GM19397 (cell line): ENCODE measurements around the gene ARHGAP26.
"Not testable (repeated sequence)": the region's sequence is repeated elsewhere in the genome, so short reads cannot be mapped to it uniquely, and the experiment has no call there.

ENCODE experiments used
- ATAC-seq: cut with Tn5 transposase; IDR thresholded peaks from one replicate; pipeline ENCODE4 v1.9.1; 2021; ENCODE audit warnings: mild to moderate bottlenecking, moderate library complexity; ENCODE audit not compliant: unreplicated experiment

The ARHGAP26 gene

GRCh38 chr5:143066556-143067281 is 296.5 kb downstream of the ARHGAP26 start:
- ATAC-seq, result peak; percentile 81

- ATAC-seq, result no peak
Measured at GRCh38 chr5:143068712-143069111, 298.5 kb downstream of the ARHGAP26 start.

GRCh38 chr5:143071927-143072326 is 301.8 kb downstream of the ARHGAP26 start:
- no peak for ATAC-seq

GRCh38 chr5:143072734-143073133 is 302.6 kb downstream of the ARHGAP26 start:
- no peak for ATAC-seq

GRCh38 chr5:143073766-143074165 is 303.6 kb downstream of the ARHGAP26 start:
- ATAC-seq, result no peak

- no peak for ATAC-seq
Measured at GRCh38 chr5:143074414-143074996, 304.3 kb downstream of the ARHGAP26 start.

- no peak for ATAC-seq
Measured at GRCh38 chr5:143076377-143076776, 306.2 kb downstream of the ARHGAP26 start.

- ATAC-seq, result no peak
Measured at GRCh38 chr5:143077453-143078103, 307.4 kb downstream of the ARHGAP26 start.

- no peak for ATAC-seq
Measured at GRCh38 chr5:143078313-143078712, 308.1 kb downstream of the ARHGAP26 start.

GRCh38 chr5:143078971-143079370 is 308.8 kb downstream of the ARHGAP26 start:
- ATAC-seq, result no peak

GRCh38 chr5:143080407-143080806 is 310.2 kb downstream of the ARHGAP26 start:
- ATAC-seq, result no peak

GRCh38 chr5:143080982-143081381 is 310.8 kb downstream of the ARHGAP26 start:
- ATAC-seq, result no peak

- ATAC-seq, result no peak
Measured at GRCh38 chr5:143083006-143083405, 312.8 kb downstream of the ARHGAP26 start.

GRCh38 chr5:143084407-143084806 is 314.2 kb downstream of the ARHGAP26 start:
- no peak for ATAC-seq

- ATAC-seq, result no peak
Measured at GRCh38 chr5:143085319-143085917, 315.2 kb downstream of the ARHGAP26 start.

GRCh38 chr5:143086546-143086907 is 316.4 kb downstream of the ARHGAP26 start:
- ATAC-seq, result no peak

- ATAC-seq, result no peak
Measured at GRCh38 chr5:143086908-143087637, 316.9 kb downstream of the ARHGAP26 start.

- ATAC-seq, result not testable (repeated sequence)
Measured at GRCh38 chr5:143088702-143089101, 318.5 kb downstream of the ARHGAP26 start.

- ATAC-seq, result not testable (repeated sequence)
Measured at GRCh38 chr5:143090044-143090443, 319.9 kb downstream of the ARHGAP26 start.

GRCh38 chr5:143092711-143093451 is 322.7 kb downstream of the ARHGAP26 start:
- ATAC-seq, result not testable (repeated sequence)
